ENCODE measurements around the gene SLC66A3. TPM values are rescaled to one million over a fixed set of nuclear protein-coding genes. Genes with fewer than 3 reads are reported as not detected.
"Not testable (repeated sequence)": the region's sequence is repeated elsewhere in the genome, so short reads cannot be mapped to it uniquely, and the experiment has no call there.

The SLC66A3 gene
- total RNA-seq, 1 experiment from 2014 or later: 5.0 TPM

GRCh38 chr2:11165046-11165445 lies 9.8 kb downstream of the SLC66A3 start:
- H3K4me1 ChIP-seq; H3K27me3 ChIP-seq; H3K36me3 ChIP-seq; DNase-seq; H3K4me3 ChIP-seq; H3K27ac ChIP-seq; H3K9me3 ChIP-seq (replicated peaks): not testable (repeated sequence)

- no peak for DNase-seq
- no peaks in the 10 kb centered on the region for H3K4me1 ChIP-seq
- H3K9me3 ChIP-seq (replicated peaks): no peaks in the 10 kb centered on the region
- H3K27me3 ChIP-seq: no peaks in the 10 kb centered on the region
- H3K4me3 ChIP-seq: no peak overlapping the region
- H3K36me3 ChIP-seq: no peaks in the 10 kb centered on the region
- H3K27ac ChIP-seq: no peak overlapping the region
Observed at GRCh38 chr2:11166476-11166875, 11.2 kb downstream of the SLC66A3 start.

GRCh38 chr2:11168488-11168887 lies 13.2 kb downstream of the SLC66A3 start:
- Histone ChIP-seq H3K27ac (no peak overlapping the region), H3K9me3 (replicated peaks) (no peaks in the 10 kb centered on the region), H3K4me3 (no peak overlapping the region), H3K4me1 (no peaks in the 10 kb centered on the region), H3K27me3 (no peaks in the 10 kb centered on the region), H3K36me3 (no peaks in the 10 kb centered on the region)
- no peak for DNase-seq

GRCh38 chr2:11169333-11169732 lies 14.1 kb downstream of the SLC66A3 start:
- Histone ChIP-seq H3K4me1 (no peaks in the 10 kb centered on the region), H3K9me3 (replicated peaks) (no peaks in the 10 kb centered on the region), H3K27ac (no peak overlapping the region), H3K4me3 (no peak overlapping the region), H3K27me3 (no peaks in the 10 kb centered on the region), H3K36me3 (no peaks in the 10 kb centered on the region)
- no peak for DNase-seq

- DNase-seq: no peak
- Histone ChIP-seq H3K4me3 (no peak overlapping the region), H3K9me3 (replicated peaks) (no peaks in the 10 kb centered on the region; the same call in 1 of the 2 replicates), H3K27ac (no peak overlapping the region), H3K27me3 (no peaks in the 10 kb centered on the region), H3K36me3 (no peaks in the 10 kb centered on the region), H3K4me1 (peaks cover 13% of the 10 kb centered on the region)
Observed at GRCh38 chr2:11174222-11174621, 19.0 kb downstream of the SLC66A3 start.

- Histone ChIP-seq H3K27ac (0 out of 2 replicates have a peak overlapping the region, but pooled peaks have one; percentile 9), H3K4me3 (no peak overlapping the region), H3K36me3 (no peaks in the 10 kb centered on the region), H3K9me3 (replicated peaks) (no peaks in the 10 kb centered on the region; the same call in 1 of the 2 replicates), H3K27me3 (no peaks in the 10 kb centered on the region), H3K4me1 (peaks cover 13% of the 10 kb centered on the region)
- DNase-seq: peak; percentile 42 to 54
Observed at GRCh38 chr2:11175293-11175795, 20.1 kb downstream of the SLC66A3 start.

- Histone ChIP-seq H3K36me3 (peaks cover 12% of the 10 kb centered on the region), H3K4me1 (peaks cover 13% of the 10 kb centered on the region), H3K9me3 (replicated peaks) (no peaks in the 10 kb centered on the region; the same call in 1 of the 2 replicates), H3K27ac (no peak overlapping the region), H3K4me3 (no peak overlapping the region), H3K27me3 (no peaks in the 10 kb centered on the region)
- no peak for DNase-seq
Observed at GRCh38 chr2:11177871-11178690, 22.8 kb downstream of the SLC66A3 start.

GRCh38 chr2:11179196-11179595 lies 23.9 kb downstream of the SLC66A3 start:
- peaks cover 13% of the 10 kb centered on the region for H3K4me1 ChIP-seq
- H3K4me3 ChIP-seq: no peak overlapping the region
- no peaks in the 10 kb centered on the region; the same call in 1 of the 2 replicates for H3K9me3 ChIP-seq (replicated peaks)
- peaks cover 15% of the 10 kb centered on the region for H3K36me3 ChIP-seq
- DNase-seq: no peak
- H3K27ac ChIP-seq: no peak overlapping the region
- H3K27me3 ChIP-seq: no peaks in the 10 kb centered on the region

GRCh38 chr2:11179899-11180298 lies 24.6 kb downstream of the SLC66A3 start:
- H3K4me1 ChIP-seq: peaks cover 11% of the 10 kb centered on the region
- no peaks in the 10 kb centered on the region for H3K27me3 ChIP-seq
- no peaks in the 10 kb centered on the region; the same call in 1 of the 2 replicates for H3K9me3 ChIP-seq (replicated peaks)
- no peak overlapping the region for H3K27ac ChIP-seq
- no peak overlapping the region for H3K4me3 ChIP-seq
- DNase-seq: no peak
- H3K36me3 ChIP-seq: peaks cover 15% of the 10 kb centered on the region

GRCh38 chr2:11180653-11181052 lies 25.4 kb downstream of the SLC66A3 start:
- H3K27me3 ChIP-seq: no peaks in the 10 kb centered on the region
- H3K27ac ChIP-seq: no peak overlapping the region
- peaks cover 19% of the 10 kb centered on the region for H3K36me3 ChIP-seq
- no peaks in the 10 kb centered on the region for H3K9me3 ChIP-seq (replicated peaks)
- H3K4me3 ChIP-seq: no peak overlapping the region
- DNase-seq: no peak
- peaks cover 5% of the 10 kb centered on the region for H3K4me1 ChIP-seq

- no peak for DNase-seq
- no peaks in the 10 kb centered on the region for H3K27me3 ChIP-seq
- H3K4me3 ChIP-seq: no peak overlapping the region
- H3K4me1 ChIP-seq: no peaks in the 10 kb centered on the region
- no peak overlapping the region for H3K27ac ChIP-seq
- no peaks in the 10 kb centered on the region for H3K9me3 ChIP-seq (replicated peaks)
- peaks cover 29% of the 10 kb centered on the region for H3K36me3 ChIP-seq
Observed at GRCh38 chr2:11182951-11183350, 27.7 kb downstream of the SLC66A3 start.

GRCh38 chr2:11186145-11186544 lies 30.9 kb downstream of the SLC66A3 start:
- no peak for DNase-seq
- no peaks in the 10 kb centered on the region for H3K4me1 ChIP-seq
- H3K36me3 ChIP-seq: peaks cover 39% of the 10 kb centered on the region
- no peaks in the 10 kb centered on the region for H3K9me3 ChIP-seq (replicated peaks)
- H3K4me3 ChIP-seq: no peak overlapping the region
- H3K27ac ChIP-seq: no peak overlapping the region
- no peaks in the 10 kb centered on the region for H3K27me3 ChIP-seq

GRCh38 chr2:11187083-11187619 lies 31.9 kb downstream of the SLC66A3 start:
- H3K4me1 ChIP-seq: no peaks in the 10 kb centered on the region
- H3K4me3 ChIP-seq: no peak overlapping the region
- DNase-seq: no peak
- no peaks in the 10 kb centered on the region for H3K9me3 ChIP-seq (replicated peaks)
- no peaks in the 10 kb centered on the region for H3K27me3 ChIP-seq
- no peak overlapping the region for H3K27ac ChIP-seq
- H3K36me3 ChIP-seq: peaks cover 43% of the 10 kb centered on the region

- Histone ChIP-seq H3K36me3 (peaks cover 42% of the 10 kb centered on the region), H3K27ac (no peak overlapping the region), H3K27me3 (no peaks in the 10 kb centered on the region), H3K4me3 (no peak overlapping the region), H3K4me1 (no peaks in the 10 kb centered on the region), H3K9me3 (replicated peaks) (no peaks in the 10 kb centered on the region)
- no peak for DNase-seq
Observed at GRCh38 chr2:11187731-11188130, 32.5 kb downstream of the SLC66A3 start.

GRCh38 chr2:11196246-11196645 lies 41.0 kb downstream of the SLC66A3 start:
- no peak overlapping the region for H3K4me3 ChIP-seq
- no peaks in the 10 kb centered on the region for H3K27me3 ChIP-seq
- no peaks in the 10 kb centered on the region for H3K4me1 ChIP-seq
- no peaks in the 10 kb centered on the region for H3K9me3 ChIP-seq (replicated peaks)
- H3K27ac ChIP-seq: no peak overlapping the region
- H3K36me3 ChIP-seq: peaks cover 75% of the 10 kb centered on the region
- no peak for DNase-seq

Measured in SJCRH30 (cell line).